ENCODE measurements around the gene VOPP1.

VOPP1 gene

DNA sequence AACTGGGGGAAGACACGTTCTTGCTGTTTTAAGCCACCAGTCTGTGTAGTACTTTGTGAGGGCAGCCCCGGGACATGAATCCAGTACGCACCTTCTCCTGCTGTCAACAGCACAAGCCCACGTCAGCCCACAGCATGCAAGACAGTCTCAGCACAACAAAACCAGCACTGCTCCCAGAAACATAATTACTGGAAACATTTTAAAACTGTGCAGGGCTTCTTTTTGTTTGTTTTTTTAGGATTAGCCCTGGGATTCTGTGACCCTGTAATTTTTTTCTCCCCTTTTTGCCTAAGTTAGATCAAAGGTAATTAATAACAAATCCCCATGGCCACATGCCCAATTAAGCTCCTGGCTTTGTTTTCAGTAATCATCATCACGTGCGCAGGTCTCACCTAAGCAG, 87.5 kb downstream of the VOPP1 start:
- no peak for DNase-seq (ENCODE audit: low read depth)
- no peak for TF ChIP-seq MYC (IDR thresholded peaks at IDR 0.05; ENCODE audit: low read depth, low read length)
- TF ChIP-seq POLR2A (IDR thresholded peaks at IDR 0.05; ENCODE audit: extremely low read depth, insufficient read length), result no peak
- TF ChIP-seq, protein P1, sequence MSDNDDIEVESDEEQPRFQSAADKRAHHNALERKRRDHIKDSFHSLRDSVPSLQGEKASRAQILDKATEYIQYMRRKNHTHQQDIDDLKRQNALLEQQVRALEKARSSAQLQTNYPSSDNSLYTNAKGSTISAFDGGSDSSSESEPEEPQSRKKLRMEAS (IDR thresholded peaks at IDR 0.05; ENCODE audit: low read depth, low read length), result no peak
- TF ChIP-seq, protein P2, sequence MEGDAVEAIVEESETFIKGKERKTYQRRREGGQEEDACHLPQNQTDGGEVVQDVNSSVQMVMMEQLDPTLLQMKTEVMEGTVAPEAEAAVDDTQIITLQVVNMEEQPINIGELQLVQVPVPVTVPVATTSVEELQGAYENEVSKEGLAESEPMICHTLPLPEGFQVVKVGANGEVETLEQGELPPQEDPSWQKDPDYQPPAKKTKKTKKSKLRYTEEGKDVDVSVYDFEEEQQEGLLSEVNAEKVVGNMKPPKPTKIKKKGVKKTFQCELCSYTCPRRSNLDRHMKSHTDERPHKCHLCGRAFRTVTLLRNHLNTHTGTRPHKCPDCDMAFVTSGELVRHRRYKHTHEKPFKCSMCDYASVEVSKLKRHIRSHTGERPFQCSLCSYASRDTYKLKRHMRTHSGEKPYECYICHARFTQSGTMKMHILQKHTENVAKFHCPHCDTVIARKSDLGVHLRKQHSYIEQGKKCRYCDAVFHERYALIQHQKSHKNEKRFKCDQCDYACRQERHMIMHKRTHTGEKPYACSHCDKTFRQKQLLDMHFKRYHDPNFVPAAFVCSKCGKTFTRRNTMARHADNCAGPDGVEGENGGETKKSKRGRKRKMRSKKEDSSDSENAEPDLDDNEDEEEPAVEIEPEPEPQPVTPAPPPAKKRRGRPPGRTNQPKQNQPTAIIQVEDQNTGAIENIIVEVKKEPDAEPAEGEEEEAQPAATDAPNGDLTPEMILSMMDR (IDR thresholded peaks at IDR 0.05; ENCODE audit: low read depth, low read length), result no peak
- no peak overlapping the region for H3K4me3 ChIP-seq (ENCODE audit: low read depth, low read length)

DNA sequence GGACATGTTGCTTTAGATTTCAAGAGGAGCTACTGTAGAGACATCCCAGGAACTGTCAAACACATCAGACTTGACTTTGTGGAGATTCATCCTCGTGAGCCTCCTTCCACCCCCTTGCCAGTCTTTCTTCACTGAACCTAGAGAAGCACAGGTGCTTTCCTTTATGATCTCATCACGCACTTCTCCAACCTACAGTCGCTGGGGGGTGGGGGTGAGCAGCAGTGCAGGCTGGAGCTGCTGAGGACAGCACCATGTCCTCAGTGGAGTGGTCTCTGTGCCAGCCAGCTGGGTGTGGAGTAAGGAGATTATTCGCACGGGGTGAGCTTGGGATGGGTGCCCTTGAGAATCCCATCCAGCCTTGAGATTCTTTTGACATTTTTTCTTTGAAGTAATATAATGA, 88.1 kb downstream of the VOPP1 start:
- DNase-seq (ENCODE audit: low read depth), result no peak
- H3K4me3 ChIP-seq (ENCODE audit: low read depth, low read length), result no peak overlapping the region
- TF ChIP-seq, protein P1 (IDR thresholded peaks at IDR 0.05; ENCODE audit: low read depth, low read length), result no peak
- TF ChIP-seq MYC (IDR thresholded peaks at IDR 0.05; ENCODE audit: low read depth, low read length) (no peak), POLR2A (IDR thresholded peaks at IDR 0.05; ENCODE audit: extremely low read depth, insufficient read length) (no peak)
- TF ChIP-seq, protein P2 (IDR thresholded peaks at IDR 0.05; ENCODE audit: low read depth, low read length), result no peak

DNA sequence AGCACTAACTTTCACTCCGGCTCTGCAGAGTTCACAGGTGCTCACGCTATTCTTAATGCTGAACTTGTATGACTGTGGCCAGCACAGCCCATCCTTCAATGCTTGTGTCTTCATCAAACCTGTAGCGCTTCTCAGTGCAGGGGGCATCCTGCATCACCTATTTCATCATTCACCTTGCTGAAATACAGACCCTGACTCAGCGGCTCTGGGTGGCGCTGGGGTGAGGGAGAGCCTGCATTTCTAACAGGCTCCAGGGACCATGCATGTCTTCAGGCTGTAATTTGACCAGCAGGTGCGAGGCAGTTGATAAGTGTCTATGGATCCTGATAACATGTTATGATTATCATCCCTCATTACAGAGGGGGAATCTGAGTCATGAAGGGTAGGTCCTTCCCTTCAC, 89.3 kb downstream of the VOPP1 start:
- no peak overlapping the region for H3K4me3 ChIP-seq (ENCODE audit: low read depth, low read length)
- TF ChIP-seq, protein P1 (IDR thresholded peaks at IDR 0.05; ENCODE audit: low read depth, low read length), result no peak
- TF ChIP-seq POLR2A (IDR thresholded peaks at IDR 0.05; ENCODE audit: extremely low read depth, insufficient read length) (no peak), MYC (IDR thresholded peaks at IDR 0.05; ENCODE audit: low read depth, low read length) (no peak)
- DNase-seq (ENCODE audit: low read depth), result no peak

DNA sequence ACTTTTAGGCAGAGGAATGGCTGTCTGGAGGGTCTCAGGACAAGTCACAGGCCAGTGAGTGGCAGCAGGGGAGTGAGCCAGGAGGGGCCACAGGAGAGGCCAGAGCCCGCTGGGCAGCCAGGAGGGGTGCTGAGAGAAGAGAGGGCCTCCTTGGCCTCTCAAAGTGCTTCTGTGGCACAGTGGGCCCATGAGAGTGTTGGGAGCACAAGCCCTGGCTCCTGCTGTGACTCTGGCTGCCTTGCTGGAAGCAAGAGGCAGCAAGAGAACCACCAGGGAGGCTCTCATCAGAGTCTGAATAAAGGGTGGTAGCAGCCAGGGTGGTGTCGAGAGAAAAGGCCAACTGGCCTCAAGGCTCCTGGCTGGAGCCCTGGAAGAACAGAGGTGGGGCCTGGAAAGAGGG, 91.1 kb downstream of the VOPP1 start:
- H3K4me3 ChIP-seq (ENCODE audit: low read depth, low read length), result no peak overlapping the region
- TF ChIP-seq POLR2A (IDR thresholded peaks at IDR 0.05; ENCODE audit: extremely low read depth, insufficient read length) (no peak), MYC (IDR thresholded peaks at IDR 0.05; ENCODE audit: low read depth, low read length) (no peak)
- TF ChIP-seq, protein P1 (IDR thresholded peaks at IDR 0.05; ENCODE audit: low read depth, low read length), result no peak
- TF ChIP-seq, protein P2 (IDR thresholded peaks at IDR 0.05; ENCODE audit: low read depth, low read length), result no peak
- DNase-seq (ENCODE audit: low read depth), result no peak

DNA sequence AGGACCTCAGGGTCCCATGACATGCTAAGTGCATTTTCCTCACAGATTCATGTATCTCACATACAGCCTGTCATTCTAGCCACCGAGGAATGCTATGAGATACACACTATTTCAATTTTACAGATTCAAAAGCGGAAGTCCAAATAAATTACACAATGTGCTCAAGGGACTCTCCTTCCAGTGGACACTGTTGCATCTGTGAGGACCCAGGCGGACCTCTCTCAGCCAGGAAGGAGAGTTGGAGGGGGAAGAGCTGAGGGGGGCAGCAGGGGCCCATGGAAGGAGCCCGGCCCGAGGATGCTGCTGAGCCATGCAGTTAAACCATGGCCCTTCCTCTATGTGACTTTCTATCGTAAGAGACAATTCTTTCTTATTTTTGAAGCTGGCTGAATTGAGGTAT, 93.6 kb downstream of the VOPP1 start:
- DNase-seq (ENCODE audit: low read depth), result peak; percentile 62
- TF ChIP-seq POLR2A (IDR thresholded peaks at IDR 0.05; ENCODE audit: extremely low read depth, insufficient read length) (no peak), MYC (IDR thresholded peaks at IDR 0.05; ENCODE audit: low read depth, low read length) (no peak)
- TF ChIP-seq, protein P2 (IDR thresholded peaks at IDR 0.05; ENCODE audit: low read depth, low read length), result no peak
- TF ChIP-seq, protein P1 (IDR thresholded peaks at IDR 0.05; ENCODE audit: low read depth, low read length), result no peak
- H3K4me3 ChIP-seq (ENCODE audit: low read depth, low read length), result no peak overlapping the region

DNA sequence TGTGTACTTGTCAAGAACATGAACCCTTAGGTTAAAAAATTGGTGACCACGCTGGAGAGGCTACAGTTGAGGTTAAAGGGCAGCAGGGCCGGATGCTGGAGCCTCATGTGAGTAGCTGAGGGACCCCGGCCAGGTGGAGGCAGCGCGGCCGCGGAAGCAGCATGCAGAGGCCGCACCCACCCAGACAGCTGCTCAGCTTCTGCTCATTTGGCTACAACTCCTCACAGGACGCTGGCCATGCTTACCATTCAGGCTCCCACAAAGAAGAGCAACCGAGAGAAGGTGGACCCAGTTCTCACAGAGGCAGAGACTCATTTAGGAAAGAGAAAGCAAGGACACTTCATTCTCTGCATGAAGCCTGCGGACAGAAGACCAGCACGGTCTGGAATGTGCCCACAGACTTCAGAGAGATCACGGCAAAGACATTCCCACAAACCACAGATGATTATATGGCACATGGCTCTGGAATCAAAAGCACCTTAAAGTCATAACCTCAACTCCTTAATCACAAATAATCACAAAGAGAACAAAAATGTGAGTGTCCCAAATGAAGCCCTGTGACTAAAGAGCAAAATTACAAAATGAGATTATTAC, 94.4 kb downstream of the VOPP1 start:
- no peak for DNase-seq (ENCODE audit: low read depth)
- H3K4me3 ChIP-seq (ENCODE audit: low read depth, low read length), result no peak overlapping the region
- no peak for TF ChIP-seq POLR2A (IDR thresholded peaks at IDR 0.05; ENCODE audit: extremely low read depth, insufficient read length)
- TF ChIP-seq, protein P2 (IDR thresholded peaks at IDR 0.05; ENCODE audit: low read depth, low read length), result no peak
- TF ChIP-seq MYC (IDR thresholded peaks at IDR 0.05; ENCODE audit: low read depth, low read length), result no peak
- TF ChIP-seq, protein P1 (IDR thresholded peaks at IDR 0.05; ENCODE audit: low read depth, low read length), result no peak

Data from NB4 (cell line).